ENCODE data around the gene MAGEA9B. TPM values are rescaled to one million over a fixed set of nuclear protein-coding genes. Genes with fewer than 3 reads are reported as not detected.
"Not testable (repeated sequence)": the region's sequence is repeated elsewhere in the genome, so short reads cannot be mapped to it uniquely, and the experiment has no call there.

MAGEA9B gene
- polyA plus RNA-seq, 3 donors = not detected

- H3K4me2 ChIP-seq (replicated peaks; ENCODE audit: extremely low read depth, low read length, poor library complexity, severe bottlenecking); H3K36me3 ChIP-seq (replicated peaks in 1 of 2; ENCODE audit: control insufficient read depth in 1 of 2, insufficient read depth in 2 of 2, low read length in 2 of 2); H4K20me1 ChIP-seq (ENCODE audit: insufficient read depth, low read length); H3K79me2 ChIP-seq (ENCODE audit: insufficient read depth, low read length); H3K9me3 Mint-ChIP-seq; H3K4me3 Mint-ChIP-seq; H3K9me3 ChIP-seq (replicated peaks in 1 of 2; ENCODE audit: control insufficient read depth in 1 of 2, insufficient read depth in 1 of 2, low read length in 2 of 2); intact Hi-C loops (cut with micrococcal nuclease); H3K9ac ChIP-seq (ENCODE audit: insufficient read depth, low read length, poor library complexity, severe bottlenecking); H3K27ac ChIP-seq (ENCODE audit: low read depth in 1 of 2, low read length in 2 of 2); H3K4me3 ChIP-seq (replicated peaks in 1 of 3; ENCODE audit: low read depth in 2 of 3, low read length in 3 of 3); DNase-seq; H3K27me3 Mint-ChIP-seq (ENCODE audit: low read depth in 3 of 3); H2AFZ ChIP-seq (ENCODE audit: insufficient read depth, low read depth, low read length, poor library complexity, severe bottlenecking); H3K27me3 ChIP-seq (ENCODE audit: control insufficient read depth in 2 of 2, insufficient read depth in 2 of 2, low read length in 2 of 2): not testable (repeated sequence)
- Mint-ChIP-seq H3K4me1 (peaks cover 25% of the 10 kb centered on the region), H3K27ac (peak overlapping the region in 4 of 7 donors; percentile 37 to 66 (median 50)), H3K36me3 (peaks cover 7 to 21% of the 10 kb centered on the region in 2 donors)
- peaks cover 15 to 27% of the 10 kb centered on the region in 2 donors for H3K4me1 ChIP-seq (ENCODE audit: control insufficient read depth in 1 of 2, insufficient read depth in 2 of 2, low read length in 2 of 2)
- WGBS (ENCODE audit: insufficient coverage) = 81% methylated on average over 3 of the region's 3 CpGs
Measured at GRCh38 chrX:149534926-149535602, 52.2 kb downstream of the MAGEA9B start.

- H3K27me3 Mint-ChIP-seq (ENCODE audit: low read depth in 3 of 3); H3K36me3 ChIP-seq (replicated peaks in 1 of 2; ENCODE audit: control insufficient read depth in 1 of 2, insufficient read depth in 2 of 2, low read length in 2 of 2); H3K4me3 Mint-ChIP-seq; H3K27ac ChIP-seq (ENCODE audit: low read depth in 1 of 2, low read length in 2 of 2); H3K27me3 ChIP-seq (ENCODE audit: control insufficient read depth in 2 of 2, insufficient read depth in 2 of 2, low read length in 2 of 2); H3K27ac Mint-ChIP-seq; H3K4me2 ChIP-seq (replicated peaks; ENCODE audit: extremely low read depth, low read length, poor library complexity, severe bottlenecking); DNase-seq; H4K20me1 ChIP-seq (ENCODE audit: insufficient read depth, low read length); H3K9me3 ChIP-seq (replicated peaks in 1 of 2; ENCODE audit: control insufficient read depth in 1 of 2, insufficient read depth in 1 of 2, low read length in 2 of 2); H3K79me2 ChIP-seq (ENCODE audit: insufficient read depth, low read length); H3K9ac ChIP-seq (ENCODE audit: insufficient read depth, low read length, poor library complexity, severe bottlenecking); intact Hi-C loops (cut with micrococcal nuclease); H3K9me3 Mint-ChIP-seq; H3K4me3 ChIP-seq (replicated peaks in 1 of 3; ENCODE audit: low read depth in 2 of 3, low read length in 3 of 3); H2AFZ ChIP-seq (ENCODE audit: insufficient read depth, low read depth, low read length, poor library complexity, severe bottlenecking): not testable (repeated sequence)
- Mint-ChIP-seq H3K4me1 (peaks cover 25% of the 10 kb centered on the region), H3K36me3 (peaks cover 11 to 26% of the 10 kb centered on the region in 2 donors)
- no CpG with 5 or more reads among the region's 11 CpGs for WGBS (ENCODE audit: insufficient coverage)
- H3K4me1 ChIP-seq (ENCODE audit: control insufficient read depth in 1 of 2, insufficient read depth in 2 of 2, low read length in 2 of 2) = peaks cover 13 to 25% of the 10 kb centered on the region in 2 donors
Measured at GRCh38 chrX:149533999-149534398, 53.3 kb downstream of the MAGEA9B start.

GRCh38 chrX:149532868-149533267 lies 54.4 kb downstream of the MAGEA9B start:
- H4K20me1 ChIP-seq (ENCODE audit: insufficient read depth, low read length); H3K27ac Mint-ChIP-seq: not testable (repeated sequence)
- no CpG with 5 or more reads among the region's 3 CpGs for WGBS (ENCODE audit: insufficient coverage)

More at GRCh38 chrX:149532868-149533267, 54.4 kb downstream of the MAGEA9B start:
- Mint-ChIP-seq H3K36me3 (peaks cover 12 to 23% of the 10 kb centered on the region in 2 donors), H3K4me1 (peaks cover 23% of the 10 kb centered on the region)
- H3K27ac ChIP-seq (ENCODE audit: low read depth in 1 of 2, low read length in 2 of 2); H2AFZ ChIP-seq (ENCODE audit: insufficient read depth, low read depth, low read length, poor library complexity, severe bottlenecking); H3K4me3 Mint-ChIP-seq; H3K9me3 ChIP-seq (replicated peaks in 1 of 2; ENCODE audit: control insufficient read depth in 1 of 2, insufficient read depth in 1 of 2, low read length in 2 of 2); H3K27me3 Mint-ChIP-seq (ENCODE audit: low read depth in 3 of 3); H3K4me2 ChIP-seq (replicated peaks; ENCODE audit: extremely low read depth, low read length, poor library complexity, severe bottlenecking); H3K79me2 ChIP-seq (ENCODE audit: insufficient read depth, low read length); H3K9me3 Mint-ChIP-seq; H3K27me3 ChIP-seq (ENCODE audit: control insufficient read depth in 2 of 2, insufficient read depth in 2 of 2, low read length in 2 of 2); H3K9ac ChIP-seq (ENCODE audit: insufficient read depth, low read length, poor library complexity, severe bottlenecking); H3K36me3 ChIP-seq (replicated peaks in 1 of 2; ENCODE audit: control insufficient read depth in 1 of 2, insufficient read depth in 2 of 2, low read length in 2 of 2); H3K4me3 ChIP-seq (replicated peaks in 1 of 3; ENCODE audit: low read depth in 2 of 3, low read length in 3 of 3); DNase-seq; intact Hi-C loops (cut with micrococcal nuclease): not testable (repeated sequence)
- peaks cover 11 to 23% of the 10 kb centered on the region in 2 donors for H3K4me1 ChIP-seq (ENCODE audit: control insufficient read depth in 1 of 2, insufficient read depth in 2 of 2, low read length in 2 of 2)

Other genes with a start within 250 kb of the MAGEA9B start
- gene IDS, start 82.2 kb downstream of the MAGEA9B start, polyA plus RNA-seq = 100 to 1,000 TPM in 1 of 3 donors, 10 to 100 TPM in 2; 79.5 to 113 (median 94.3) TPM
- gene EOLA1, start 46.4 kb downstream of the MAGEA9B start, polyA plus RNA-seq = 10 to 100 TPM; 15.5 to 48.6 (median 20.7) TPM
- gene HSFX3, start 37.5 kb downstream of the MAGEA9B start, polyA plus RNA-seq = not detected
- gene HSFX2, start 7.9 kb upstream of the MAGEA9B start, polyA plus RNA-seq = under 1 TPM in 1 of 3 donors, not detected in 2; 0.11 TPM
- 10 to 100 TPM in 2 of 3 donors, 1 to 10 TPM in 1; 9.1 to 12.8 (median 12.0) TPM for gene TMEM185A, start 44.3 kb upstream of the MAGEA9B start, polyA plus RNA-seq
- not detected for gene MAGEA11, start 124.6 kb upstream of the MAGEA9B start, polyA plus RNA-seq
- gene HSFX1, start 186.6 kb upstream of the MAGEA9B start, polyA plus RNA-seq = under 1 TPM in 1 of 3 donors, not detected in 2; 0.35 TPM
- not detected for gene MAGEA9, start 194.5 kb upstream of the MAGEA9B start, polyA plus RNA-seq

All from CD14-positive monocyte (primary cell).